ENCODE measurements around the gene GKN2.
"Not testable (repeated sequence)": the region's sequence is repeated elsewhere in the genome, so short reads cannot be mapped to it uniquely, and the experiment has no call there.

Gene GKN2

GRCh38 chr2:68961380-68961779 lies 8.7 kb upstream of the GKN2 start:
- no peak for DNase-seq (ENCODE audit: low spot score)

- DNase-seq (ENCODE audit: low spot score): no peak
Measured at GRCh38 chr2:68959001-68959400, 6.3 kb upstream of the GKN2 start.

- DNase-seq (ENCODE audit: low spot score): not testable (repeated sequence)
Measured at GRCh38 chr2:68955432-68955831, 2.7 kb upstream of the GKN2 start.

- no peak for DNase-seq (ENCODE audit: low spot score)
Measured at GRCh38 chr2:68951899-68952298, 794 bp downstream of the GKN2 start.

- DNase-seq (ENCODE audit: low spot score): no peak
Measured at GRCh38 chr2:68948710-68949109, 4.0 kb downstream of the GKN2 start.

- no peak for DNase-seq (ENCODE audit: low spot score)
Measured at GRCh38 chr2:68946117-68946516, 6.6 kb downstream of the GKN2 start.

- DNase-seq (ENCODE audit: low spot score): peak; percentile 60
Measured at GRCh38 chr2:68943581-68944568, 8.8 kb downstream of the GKN2 start.

GRCh38 chr2:68942827-68943226 lies 9.9 kb downstream of the GKN2 start:
- no peak for DNase-seq (ENCODE audit: low spot score)

- no peak for DNase-seq (ENCODE audit: low spot score)
Measured at GRCh38 chr2:68940369-68940768, 12.3 kb downstream of the GKN2 start.

- no peak for DNase-seq (ENCODE audit: low spot score)
Measured at GRCh38 chr2:68939962-68940361, 12.7 kb downstream of the GKN2 start.

- DNase-seq (ENCODE audit: low spot score): no peak
Measured at GRCh38 chr2:68938938-68939337, 13.8 kb downstream of the GKN2 start.

GRCh38 chr2:68937346-68938055 lies 15.2 kb downstream of the GKN2 start:
- DNase-seq (ENCODE audit: low spot score): no peak

GRCh38 chr2:68936889-68937288 lies 15.8 kb downstream of the GKN2 start:
- DNase-seq (ENCODE audit: low spot score): no peak

GRCh38 chr2:68936427-68936826 lies 16.3 kb downstream of the GKN2 start:
- DNase-seq (ENCODE audit: low spot score): no peak

GRCh38 chr2:68935471-68935870 lies 17.2 kb downstream of the GKN2 start:
- DNase-seq (ENCODE audit: low spot score): no peak

GRCh38 chr2:68934021-68934420 lies 18.7 kb downstream of the GKN2 start:
- DNase-seq (ENCODE audit: low spot score): no peak

GRCh38 chr2:68932402-68932801 lies 20.3 kb downstream of the GKN2 start:
- no peak for DNase-seq (ENCODE audit: low spot score)

GRCh38 chr2:68931799-68932198 lies 20.9 kb downstream of the GKN2 start:
- no peak for DNase-seq (ENCODE audit: low spot score)

- DNase-seq (ENCODE audit: low spot score): no peak
Measured at GRCh38 chr2:68931149-68931711, 21.5 kb downstream of the GKN2 start.

- DNase-seq (ENCODE audit: low spot score): no peak
Measured at GRCh38 chr2:68926796-68927195, 25.9 kb downstream of the GKN2 start.

GRCh38 chr2:68925295-68925896 lies 27.3 kb downstream of the GKN2 start:
- peak; percentile 41 for DNase-seq (ENCODE audit: low spot score)

GRCh38 chr2:68921646-68922045 lies 31.0 kb downstream of the GKN2 start:
- no peak for DNase-seq (ENCODE audit: low spot score)

All from cerebellar cortex (tissue), 1 donor.